WI38 (cell line): ENCODE measurements around the gene BABAM1.

Experiments
- H3K4me3 ChIP-seq: 2 replicates; pipeline ENCODE4 v1.5.1; 2011; ENCODE audit warnings: low read depth, mild to moderate bottlenecking, control low read depth, low read length
- TF ChIP-seq, protein P1 (sequence below): IDR thresholded peaks from 2 replicates; pipeline ENCODE4 v1.5.1; 2012; ENCODE audit warnings: low read depth, mild to moderate bottlenecking, control low read depth, low read length

The BABAM1 gene

DNA sequence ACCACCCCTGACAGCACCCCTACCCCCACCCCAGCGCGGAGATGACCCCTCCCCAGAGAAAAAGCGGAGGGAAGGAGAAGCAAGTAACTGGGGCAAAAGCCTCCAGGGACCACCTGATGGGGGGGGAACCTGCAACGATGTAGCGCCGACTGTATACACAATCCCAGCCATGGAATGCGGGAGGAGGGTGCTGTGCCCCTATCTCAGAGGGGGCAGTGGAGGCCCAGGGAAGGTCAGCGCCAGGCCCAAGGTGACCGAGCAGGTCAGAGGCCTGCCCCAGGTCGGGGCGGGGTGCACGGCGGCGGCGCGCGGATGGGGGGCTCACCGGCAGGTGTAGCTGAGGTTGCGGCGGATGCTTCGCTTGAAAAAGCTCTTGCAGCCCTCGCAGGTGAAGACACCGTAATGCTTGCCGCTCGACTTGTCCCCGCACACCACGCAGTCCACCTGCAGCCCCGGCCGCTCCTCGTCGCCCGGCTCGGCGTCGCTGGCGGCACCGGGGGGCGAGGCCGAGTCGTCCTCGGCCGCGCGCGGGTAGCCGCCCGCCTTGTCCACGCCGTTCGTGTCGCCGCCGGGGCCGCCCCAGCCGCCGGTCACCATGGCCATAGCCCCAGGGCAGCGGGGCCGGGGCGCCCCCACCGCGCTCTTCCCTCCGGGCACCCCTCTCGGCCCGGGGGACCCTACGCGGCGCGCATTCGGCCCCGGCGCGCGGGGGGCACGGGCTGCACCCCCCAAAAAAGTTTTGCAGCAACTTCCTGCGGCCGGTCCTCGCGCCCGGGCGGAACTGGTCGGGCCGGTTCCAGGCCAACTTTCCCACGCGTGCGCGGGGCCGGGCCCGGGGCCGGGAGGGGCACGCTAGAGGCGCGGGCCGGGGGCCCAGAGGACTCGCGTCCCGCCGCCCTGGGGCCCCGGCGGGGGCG, 22.4 kb upstream of the BABAM1 start:
- TF ChIP-seq, protein P1, sequence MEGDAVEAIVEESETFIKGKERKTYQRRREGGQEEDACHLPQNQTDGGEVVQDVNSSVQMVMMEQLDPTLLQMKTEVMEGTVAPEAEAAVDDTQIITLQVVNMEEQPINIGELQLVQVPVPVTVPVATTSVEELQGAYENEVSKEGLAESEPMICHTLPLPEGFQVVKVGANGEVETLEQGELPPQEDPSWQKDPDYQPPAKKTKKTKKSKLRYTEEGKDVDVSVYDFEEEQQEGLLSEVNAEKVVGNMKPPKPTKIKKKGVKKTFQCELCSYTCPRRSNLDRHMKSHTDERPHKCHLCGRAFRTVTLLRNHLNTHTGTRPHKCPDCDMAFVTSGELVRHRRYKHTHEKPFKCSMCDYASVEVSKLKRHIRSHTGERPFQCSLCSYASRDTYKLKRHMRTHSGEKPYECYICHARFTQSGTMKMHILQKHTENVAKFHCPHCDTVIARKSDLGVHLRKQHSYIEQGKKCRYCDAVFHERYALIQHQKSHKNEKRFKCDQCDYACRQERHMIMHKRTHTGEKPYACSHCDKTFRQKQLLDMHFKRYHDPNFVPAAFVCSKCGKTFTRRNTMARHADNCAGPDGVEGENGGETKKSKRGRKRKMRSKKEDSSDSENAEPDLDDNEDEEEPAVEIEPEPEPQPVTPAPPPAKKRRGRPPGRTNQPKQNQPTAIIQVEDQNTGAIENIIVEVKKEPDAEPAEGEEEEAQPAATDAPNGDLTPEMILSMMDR: no peak
- peak overlapping the region; percentile 84 for H3K4me3 ChIP-seq

DNA sequence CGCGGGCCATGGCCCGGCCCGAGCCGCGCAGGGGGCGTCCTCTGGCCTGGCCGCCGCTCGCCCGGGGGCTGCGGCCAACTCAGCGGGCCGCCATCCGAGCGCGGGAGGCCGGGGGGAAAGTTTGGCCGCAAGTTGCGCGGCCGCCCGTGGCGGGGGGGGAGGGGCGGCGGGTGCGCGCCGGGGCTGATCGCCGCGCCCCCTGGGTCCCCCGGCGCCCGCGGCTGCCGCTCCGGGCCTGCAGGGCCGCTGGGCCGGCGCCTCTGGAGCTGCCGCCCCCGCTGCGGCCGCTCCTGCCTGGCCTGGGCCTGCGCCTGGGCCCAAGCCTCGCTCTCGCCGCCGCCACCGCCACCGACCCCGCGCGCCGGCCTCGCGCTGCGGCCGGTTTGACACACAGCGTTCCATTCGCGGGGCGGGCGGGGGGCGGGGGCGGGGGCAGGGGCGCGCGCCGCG, 21.7 kb upstream of the BABAM1 start, which contains the start of gene NR2F6:
NR2F6 (minus strand) TSS at position 385 of the 450 bp plus-strand sequence. CDS start 699 bp downstream, outside the sequence.
- H3K4me3 ChIP-seq: peak within 1 kb of the TSS; percentile 84
- TF ChIP-seq, protein P1: no peak

DNA sequence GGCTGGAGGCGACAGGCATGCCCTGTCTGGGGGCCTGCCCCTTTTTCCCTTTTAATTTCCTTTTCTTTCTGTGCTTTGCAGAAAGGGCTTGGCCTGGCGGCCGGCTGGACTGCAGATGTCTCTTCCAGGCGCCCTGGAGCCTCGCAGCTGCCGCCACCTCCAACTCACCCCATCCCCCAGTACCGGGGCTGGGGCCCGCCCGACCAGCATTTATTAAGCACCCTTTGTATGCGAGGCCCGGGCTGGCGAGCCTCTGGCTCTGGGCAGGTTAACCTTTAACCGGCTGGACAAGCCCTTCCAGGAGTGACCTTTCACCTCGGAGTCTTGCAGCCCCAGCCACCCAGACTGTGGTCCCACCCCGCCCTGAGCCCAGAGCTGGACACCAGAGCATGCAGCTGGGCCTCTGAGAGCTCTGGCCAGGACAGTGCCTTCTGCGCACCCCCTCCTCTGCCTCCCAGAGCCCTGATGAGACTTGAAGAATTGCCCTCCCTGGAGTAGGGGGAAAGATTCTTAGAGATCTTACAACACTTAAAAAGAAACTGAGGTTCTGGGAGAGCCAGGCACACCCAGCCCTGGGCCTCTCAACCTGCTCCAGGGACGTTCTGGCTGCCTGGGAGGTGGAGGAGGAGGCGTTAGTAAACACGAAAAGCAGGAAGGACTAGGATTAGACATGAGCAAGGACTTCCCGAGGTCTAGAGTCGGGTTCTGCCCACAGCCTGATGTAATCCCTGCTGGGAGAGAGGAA, 20.4 kb upstream of the BABAM1 start:
- peak overlapping the region; percentile 42 for H3K4me3 ChIP-seq
- TF ChIP-seq, protein P1: no peak

DNA sequence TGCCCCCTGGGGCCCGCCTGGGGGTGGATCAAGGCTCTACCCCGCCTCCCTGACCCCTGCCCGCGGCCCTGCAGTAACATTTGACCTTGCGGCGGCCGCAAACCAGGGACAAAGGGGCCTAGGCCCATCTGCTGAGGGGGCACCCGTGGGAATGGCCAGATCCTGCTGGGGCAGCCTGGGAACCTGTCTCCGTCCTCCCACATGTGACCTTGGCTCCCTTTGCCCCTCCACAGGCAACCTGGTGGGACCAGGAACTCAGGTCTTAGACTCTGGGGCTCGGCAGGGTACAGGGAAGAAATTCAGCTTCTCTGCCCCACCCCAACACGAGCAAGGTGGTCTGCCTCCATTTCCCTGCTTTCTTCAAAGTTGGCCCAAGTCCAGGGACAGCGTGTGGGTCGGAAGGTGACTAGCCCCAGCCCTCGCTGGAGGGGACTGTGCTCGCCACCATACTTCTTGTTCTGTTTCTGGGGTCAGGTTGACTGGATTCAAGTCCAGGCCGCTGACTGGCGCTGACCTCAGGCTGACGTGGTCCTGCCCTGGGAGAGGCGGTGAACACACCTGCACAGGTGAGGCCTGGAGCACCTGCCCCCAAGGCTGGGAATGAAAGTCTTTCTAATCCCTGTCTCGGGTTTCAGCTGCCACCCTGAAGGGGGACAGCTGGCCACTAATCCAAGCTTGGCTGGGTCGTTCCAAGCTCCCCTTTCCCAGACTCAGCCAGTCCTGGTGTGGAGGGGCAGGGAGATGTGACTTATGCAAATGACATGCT, 19.0 kb upstream of the BABAM1 start:
- no peak overlapping the region for H3K4me3 ChIP-seq
- TF ChIP-seq, protein P1: no peak

DNA sequence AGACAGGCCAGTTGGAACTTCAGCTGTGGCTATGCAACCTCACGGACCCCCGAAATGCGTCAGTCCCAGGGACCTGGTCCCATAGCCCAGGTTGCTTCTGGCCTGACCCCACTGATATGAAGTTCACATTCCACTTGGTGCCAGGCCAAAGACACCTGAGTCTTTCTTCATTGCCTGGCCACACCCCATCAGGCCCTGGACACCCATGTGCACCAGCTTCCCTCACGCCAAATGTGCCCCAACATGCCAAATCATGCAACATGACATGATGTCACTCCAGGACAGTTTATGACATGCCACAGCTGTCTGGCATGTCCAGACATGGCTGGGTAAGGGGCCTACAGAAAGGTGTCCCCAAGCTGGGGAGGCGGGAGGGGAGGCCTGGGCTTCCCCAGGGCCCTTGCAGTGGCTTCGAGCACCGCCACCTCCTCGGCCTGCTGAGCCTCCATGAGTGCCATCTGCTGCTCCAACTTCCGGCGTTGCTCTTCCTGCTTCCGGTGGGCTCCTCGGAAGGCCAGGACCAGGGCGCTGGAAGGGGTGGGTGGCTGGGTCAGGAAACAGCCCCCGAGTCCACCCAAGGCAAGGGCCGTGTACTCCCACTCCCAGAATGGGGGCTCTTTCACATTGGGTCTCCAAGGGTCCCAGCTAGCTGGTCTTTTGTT, 17.2 kb upstream of the BABAM1 start:
- no peak overlapping the region for H3K4me3 ChIP-seq
- TF ChIP-seq, protein P1: no peak

DNA sequence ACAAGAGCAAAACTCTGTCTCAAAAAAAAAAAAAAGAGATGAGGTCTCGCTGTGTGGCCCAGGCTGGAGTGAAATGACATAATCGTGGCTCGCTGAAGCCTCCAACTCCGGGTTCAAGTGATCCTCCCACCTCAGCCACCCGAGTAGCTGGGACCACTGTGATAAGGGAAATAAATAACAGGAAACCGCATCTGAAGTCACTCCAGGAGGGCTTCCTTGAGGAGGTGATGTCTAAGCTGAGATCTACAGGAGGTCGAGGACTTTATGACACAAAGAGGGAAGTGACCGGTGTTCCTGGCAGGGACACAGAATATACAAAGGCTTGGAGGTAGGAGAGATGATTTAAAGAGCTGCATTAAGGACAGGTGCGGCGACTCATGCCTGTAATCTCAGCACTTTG, 12.6 kb upstream of the BABAM1 start:
- TF ChIP-seq, protein P1: no peak
- H3K4me3 ChIP-seq: no peak overlapping the region
